Mesenchymal stem cell (in vitro differentiated cells and primary cell): ENCODE data around the gene RAD51B.

Experiments
- DNase-seq: peaks from one replicate; pipeline ENCODE4 v3.0.0-alpha.2; 2013
- H2AFZ ChIP-seq: one replicate; pipeline ENCODE4 v1.6.1; 2013; ENCODE audit warnings: low read depth, mild to moderate bottlenecking, control low read depth, inconsistent platforms, low read length, moderate library complexity
- H2AK5ac ChIP-seq: 2 replicates; pipeline ENCODE4 v1.6.1; 2013; ENCODE audit warnings: low read length, moderate library complexity, mild to moderate bottlenecking, inconsistent platforms; ENCODE audit not compliant: severe bottlenecking
- H2BK120ac ChIP-seq: one replicate; pipeline ENCODE4 v1.6.1; 2013; ENCODE audit warnings: low read depth, mild to moderate bottlenecking, inconsistent platforms, low read length, moderate library complexity
- H2BK12ac ChIP-seq, 2 experiments: one replicate each; pipeline ENCODE4 v1.6.1; 2013; ENCODE audit warnings: inconsistent platforms in 2 of 2, low read length in 2 of 2, mild to moderate bottlenecking in 2 of 2, moderate library complexity in 2 of 2, control low read depth in 1 of 2
- H2BK15ac ChIP-seq: one replicate; pipeline ENCODE4 v1.6.1; 2013; ENCODE audit warnings: mild to moderate bottlenecking, low read depth, inconsistent platforms; ENCODE audit not compliant: poor library complexity, severe bottlenecking
- H2BK5ac ChIP-seq: 2 replicates; pipeline ENCODE4 v1.6.1; 2013; ENCODE audit warnings: low read depth, mild to moderate bottlenecking, low read length, control low read depth, inconsistent platforms; ENCODE audit not compliant: poor library complexity, severe bottlenecking
- H3K14ac ChIP-seq, 2 experiments: one replicate each; pipeline ENCODE4 v1.6.1; 2013; ENCODE audit warnings: inconsistent platforms in 2 of 2, low read length in 2 of 2, control low read depth in 1 of 2, mild to moderate bottlenecking in 1 of 2, moderate library complexity in 1 of 2
- H3K18ac ChIP-seq, 2 experiments: one replicate each; pipeline ENCODE4 v1.6.1; 2013; ENCODE audit warnings: inconsistent platforms in 2 of 2, low read length in 2 of 2, control low read depth in 1 of 2, low read depth in 1 of 2, mild to moderate bottlenecking in 1 of 2
- H3K23ac ChIP-seq, 2 experiments: one replicate each; pipeline ENCODE4 v1.6.1; 2013; ENCODE audit warnings: inconsistent platforms in 2 of 2, low read length in 2 of 2, mild to moderate bottlenecking in 2 of 2, moderate library complexity in 2 of 2, control low read depth in 1 of 2
- H3K27ac ChIP-seq: 2 replicates; pipeline ENCODE4 v1.5.1; 2013; ENCODE audit warnings: mild to moderate bottlenecking, moderate library complexity, low read length, control low read depth, inconsistent platforms; ENCODE audit not compliant: poor library complexity, severe bottlenecking
- H3K27me3 ChIP-seq, 2 experiments: 2 replicates each; pipeline versions ENCODE4 v1.6.1 to v1.7.0; 2013; ENCODE audit warnings: low read length in 2 of 2, mild to moderate bottlenecking in 2 of 2, moderate library complexity in 2 of 2, control low read depth in 1 of 2, inconsistent platforms in 1 of 2; ENCODE audit not compliant: control insufficient read depth in 1 of 2, insufficient read depth in 1 of 2
- H3K36me3 ChIP-seq, 2 experiments: 2 replicates each; pipeline versions ENCODE4 v1.6.1 to v1.7.0; 2013; ENCODE audit warnings: low read length in 2 of 2, control low read depth in 1 of 2, inconsistent platforms in 1 of 2, low read depth in 1 of 2, mild to moderate bottlenecking in 1 of 2; ENCODE audit not compliant: insufficient read depth in 2 of 2, control insufficient read depth in 1 of 2
- H3K4ac ChIP-seq, 2 experiments: one replicate each; pipeline ENCODE4 v1.6.1; 2013; ENCODE audit warnings: inconsistent platforms in 2 of 2, low read length in 2 of 2, mild to moderate bottlenecking in 2 of 2, moderate library complexity in 2 of 2, control low read depth in 1 of 2, low read depth in 1 of 2
- H3K4me1 ChIP-seq: 2 replicates; pipeline ENCODE4 v1.6.1; 2013; ENCODE audit warnings: low read depth, low read length, control low read depth; ENCODE audit not compliant: control insufficient read depth, insufficient read depth
- H3K4me2 ChIP-seq: 2 replicates; pipeline ENCODE4 v1.6.1; 2013; ENCODE audit warnings: low read length, mild to moderate bottlenecking, inconsistent platforms; ENCODE audit not compliant: poor library complexity, severe bottlenecking
- H3K4me3 ChIP-seq, 2 experiments: 2 replicates each; pipeline versions ENCODE4 v1.5.1 to v1.7.0; 2013; ENCODE audit warnings: low read length in 2 of 2, mild to moderate bottlenecking in 2 of 2, control low read depth in 1 of 2, low read depth in 1 of 2; ENCODE audit not compliant: insufficient read depth in 1 of 2
- H3K79me1 ChIP-seq: replicated peaks from 2 replicates; pipeline ENCODE4 v1.6.1; 2013; ENCODE audit warnings: mild to moderate bottlenecking, control low read depth, low read length, inconsistent platforms; ENCODE audit not compliant: poor library complexity, severe bottlenecking
- H3K9ac ChIP-seq: 2 replicates; pipeline ENCODE4 v1.7.0; 2013; ENCODE audit warnings: mild to moderate bottlenecking, low read length, moderate library complexity
- H3K9me3 ChIP-seq: 2 replicates; pipeline ENCODE4 v1.7.0; 2013; ENCODE audit warnings: mild to moderate bottlenecking, low read length; ENCODE audit not compliant: control insufficient read depth
- H4K8ac ChIP-seq: one replicate; pipeline ENCODE4 v1.6.1; 2013; ENCODE audit warnings: inconsistent platforms, mild to moderate bottlenecking, low read length, moderate library complexity
- H4K91ac ChIP-seq: one replicate; pipeline ENCODE4 v1.6.1; 2013; ENCODE audit warnings: mild to moderate bottlenecking, low read length, inconsistent platforms
- WGBS: methylation state at CpG from one replicate; pipeline ENCODE4 v1.1.7; 2013; ENCODE audit warnings: mixed read lengths; 5-methylcytosine and 5-hydroxymethylcytosine counted together

The RAD51B gene

DNA sequence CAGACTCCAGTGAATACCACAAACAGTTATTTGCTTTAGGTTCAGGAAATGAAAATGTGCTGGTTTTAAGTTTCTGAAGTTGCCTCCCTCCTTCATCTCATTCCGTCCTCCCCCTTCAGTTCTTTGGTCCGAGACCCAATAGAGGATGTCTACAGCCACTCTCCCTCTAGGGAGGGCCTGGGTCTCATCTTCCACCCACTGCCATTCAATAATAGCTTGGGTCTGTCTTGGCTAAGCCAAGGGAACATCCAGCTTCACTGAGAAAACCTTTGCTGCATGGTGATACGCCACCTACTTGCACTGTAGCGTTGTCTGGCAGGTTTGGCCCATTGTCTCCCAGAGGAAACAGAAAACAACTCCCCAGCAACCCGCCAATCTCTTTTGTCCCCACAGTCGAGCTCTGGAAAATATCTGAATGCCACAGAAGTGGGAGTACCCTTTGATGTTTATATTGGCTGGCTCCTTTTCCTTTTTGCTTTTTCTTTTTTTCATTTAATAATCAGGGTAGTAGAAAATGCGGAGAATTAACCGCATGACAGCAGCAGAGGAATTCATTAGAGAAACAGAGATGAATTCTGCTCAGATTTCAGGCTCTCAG, 380.1 kb downstream of the RAD51B start:
- no peak overlapping the region for H3K18ac ChIP-seq
- H2BK5ac ChIP-seq = peak overlapping the region; percentile 80
- H3K14ac ChIP-seq = no peak overlapping the region
- H3K4ac ChIP-seq = no peak overlapping the region
- H3K9me3 ChIP-seq = no peaks in the 10 kb centered on the region
- peak overlapping the region in 1 of 2 experiments; percentile 29 for H2BK12ac ChIP-seq
- no peak overlapping the region for H2BK120ac ChIP-seq
- H3K79me1 ChIP-seq = no peaks in the 10 kb centered on the region
- H3K27me3 ChIP-seq = no peaks in the 10 kb centered on the region
- no peak overlapping the region for H3K23ac ChIP-seq
- peak overlapping the region; percentile 97 for H3K27ac ChIP-seq
- H2BK15ac ChIP-seq = no peak overlapping the region
- WGBS = 90% methylated on average over 6 of the region's 8 CpGs
- no peak overlapping the region for H3K4me2 ChIP-seq
- H4K91ac ChIP-seq = peak overlapping the region; percentile 72
- H4K8ac ChIP-seq = peak overlapping the region; percentile 61
- DNase-seq = no peak
- no peaks in the 10 kb centered on the region for H3K36me3 ChIP-seq
- peaks cover 6% of the 10 kb centered on the region for H3K4me1 ChIP-seq
- no peak overlapping the region for H2AFZ ChIP-seq
- H3K9ac ChIP-seq = peak overlapping the region; percentile 54
- H2AK5ac ChIP-seq = peak overlapping the region; percentile 100
- H3K4me3 ChIP-seq = peak overlapping the region in 1 of 2 experiments; percentile 9

DNA sequence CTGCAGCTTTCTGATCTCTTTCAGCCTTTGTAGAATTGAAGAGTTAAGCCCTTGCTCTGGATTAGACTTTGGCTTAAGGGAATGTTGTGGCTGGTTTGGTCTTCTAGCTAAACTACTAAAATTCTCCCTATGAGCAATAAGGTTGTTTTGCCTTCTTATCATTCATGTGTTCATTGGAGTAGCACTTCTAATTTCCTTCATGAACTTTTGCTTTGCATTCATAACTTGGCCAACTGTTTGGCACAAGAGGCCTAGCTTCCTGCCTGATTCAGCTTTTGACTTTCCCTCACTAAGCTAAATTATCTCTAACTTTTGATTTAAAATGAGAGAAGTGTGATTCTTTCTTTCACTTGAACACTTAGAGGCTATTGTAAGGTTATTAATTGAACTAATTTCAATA, 384.3 kb downstream of the RAD51B start:
- H3K4me3 ChIP-seq = no peak overlapping the region
- H2AK5ac ChIP-seq = no peak overlapping the region
- H4K8ac ChIP-seq = no peak overlapping the region
- no peak overlapping the region for H3K18ac ChIP-seq
- no peak overlapping the region for H3K23ac ChIP-seq
- DNase-seq = no peak
- no peak overlapping the region for H2BK15ac ChIP-seq
- no peaks in the 10 kb centered on the region for H3K79me1 ChIP-seq
- H3K9ac ChIP-seq = no peak overlapping the region
- H3K27ac ChIP-seq = no peak overlapping the region
- H2BK120ac ChIP-seq = no peak overlapping the region
- no peak overlapping the region for H4K91ac ChIP-seq
- H3K27me3 ChIP-seq = no peaks in the 10 kb centered on the region
- H3K4me1 ChIP-seq = peaks cover 6% of the 10 kb centered on the region
- H3K14ac ChIP-seq = no peak overlapping the region
- H3K4ac ChIP-seq = no peak overlapping the region
- no peaks in the 10 kb centered on the region for H3K36me3 ChIP-seq
- no peak overlapping the region for H2BK5ac ChIP-seq
- no peak overlapping the region for H3K4me2 ChIP-seq
- no peaks in the 10 kb centered on the region for H3K9me3 ChIP-seq
- H2BK12ac ChIP-seq = no peak overlapping the region
- no peak overlapping the region for H2AFZ ChIP-seq

DNA sequence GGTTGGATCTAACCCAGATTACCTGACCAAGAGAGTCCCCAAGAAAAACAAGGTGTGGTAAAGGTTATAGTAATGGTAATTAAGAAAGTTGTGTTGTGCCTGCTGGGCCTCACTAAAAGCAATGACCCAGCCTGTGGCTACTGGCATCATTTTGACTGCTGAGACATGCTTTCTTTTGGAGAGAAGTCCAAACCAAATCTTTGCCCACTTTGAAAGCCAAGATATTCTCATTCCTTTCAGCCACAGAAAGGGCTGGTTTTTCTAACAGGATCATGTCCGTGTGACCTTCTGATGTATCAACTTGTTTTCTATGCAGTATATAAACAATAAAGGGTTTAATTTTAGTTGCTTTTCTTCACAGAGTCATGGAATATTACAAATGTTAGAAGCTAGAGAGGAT, 388.6 kb downstream of the RAD51B start:
- no peak overlapping the region for H3K14ac ChIP-seq
- no peak overlapping the region for H2BK15ac ChIP-seq
- H3K9ac ChIP-seq = peak overlapping the region; percentile 34
- DNase-seq = no peak
- no peak overlapping the region for H3K27ac ChIP-seq
- H4K91ac ChIP-seq = no peak overlapping the region
- no peak overlapping the region for H3K4me3 ChIP-seq
- H2AK5ac ChIP-seq = no peak overlapping the region
- H2BK120ac ChIP-seq = no peak overlapping the region
- no peak overlapping the region for H3K18ac ChIP-seq
- H3K4me1 ChIP-seq = peaks cover 3% of the 10 kb centered on the region
- H3K4ac ChIP-seq = no peak overlapping the region
- no peaks in the 10 kb centered on the region for H3K9me3 ChIP-seq
- no peaks in the 10 kb centered on the region for H3K36me3 ChIP-seq
- no peak overlapping the region for H2AFZ ChIP-seq
- H3K27me3 ChIP-seq = no peaks in the 10 kb centered on the region
- no peak overlapping the region for H3K4me2 ChIP-seq
- H2BK12ac ChIP-seq = no peak overlapping the region
- no peaks in the 10 kb centered on the region for H3K79me1 ChIP-seq
- H2BK5ac ChIP-seq = no peak overlapping the region
- H4K8ac ChIP-seq = no peak overlapping the region
- no peak overlapping the region for H3K23ac ChIP-seq
- no CpG with 5 or more reads among the region's 1 CpG for WGBS

DNA sequence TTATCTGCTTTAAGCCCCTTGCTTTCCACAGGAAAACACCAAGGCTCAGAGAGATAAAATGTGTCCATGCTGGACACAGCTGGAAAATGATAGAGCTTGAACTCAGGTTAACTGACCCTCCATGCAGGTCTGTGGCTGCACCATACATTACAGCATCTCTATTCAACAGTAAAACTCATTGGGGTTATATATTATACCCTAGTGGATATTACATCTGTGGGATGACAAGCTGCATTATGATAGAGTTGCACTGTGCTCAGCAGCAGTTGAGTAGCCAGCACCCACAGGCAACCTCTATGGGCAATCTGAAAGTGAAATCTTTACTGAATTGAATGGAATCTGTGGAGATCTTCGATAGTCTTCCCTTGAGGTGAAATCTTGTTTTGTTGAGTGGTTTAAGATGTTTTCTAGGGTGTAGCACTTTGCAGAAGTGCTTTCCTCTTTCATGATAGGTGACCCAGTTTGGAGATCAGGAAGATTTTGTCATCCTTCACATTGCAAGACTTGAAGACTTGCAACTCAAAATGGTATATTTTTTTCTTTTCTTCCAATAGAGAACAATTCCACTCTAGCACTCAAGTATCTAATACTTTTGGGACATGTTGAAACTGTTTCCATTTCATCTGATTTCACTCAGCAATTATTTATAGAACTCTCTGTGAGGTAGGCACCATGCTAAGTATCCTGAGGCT, 389.2 kb downstream of the RAD51B start:
- peak overlapping the region; percentile 34 for H3K9ac ChIP-seq
- H3K4me3 ChIP-seq = peak overlapping the region in 1 of 2 experiments; percentile 45
- WGBS = 100% methylated on average over 1 of the region's 1 CpG
- no peak overlapping the region for H3K14ac ChIP-seq
- H3K4me2 ChIP-seq = no peak overlapping the region
- no peak overlapping the region for H3K23ac ChIP-seq
- H3K27me3 ChIP-seq = no peaks in the 10 kb centered on the region
- H3K9me3 ChIP-seq = no peaks in the 10 kb centered on the region
- no peak for DNase-seq
- H4K91ac ChIP-seq = no peak overlapping the region
- H3K36me3 ChIP-seq = no peaks in the 10 kb centered on the region
- H3K4me1 ChIP-seq = peaks cover 3% of the 10 kb centered on the region
- H2BK15ac ChIP-seq = no peak overlapping the region
- H3K79me1 ChIP-seq = no peaks in the 10 kb centered on the region
- H3K27ac ChIP-seq = no peak overlapping the region
- no peak overlapping the region for H2AK5ac ChIP-seq
- peak overlapping the region; percentile 49 to 73 for H2BK12ac ChIP-seq
- H2AFZ ChIP-seq = no peak overlapping the region
- no peak overlapping the region for H2BK120ac ChIP-seq
- H4K8ac ChIP-seq = no peak overlapping the region
- H3K4ac ChIP-seq = no peak overlapping the region
- H2BK5ac ChIP-seq = no peak overlapping the region
- H3K18ac ChIP-seq = no peak overlapping the region
